ENCODE measurements around the gene GPX6. TPM values are rescaled to one million over a fixed set of nuclear protein-coding genes. Genes with fewer than 3 reads are reported as not detected.
"Not testable (repeated sequence)": the region's sequence is repeated elsewhere in the genome, so short reads cannot be mapped to it uniquely, and the experiment has no call there.

Gene GPX6
- total RNA-seq, 6 experiments from 2014 or later: not detected

GRCh38 chr6:28522594-28523240, 7.1 kb upstream of the GPX6 start:
- TF ChIP-seq CTCF (IDR thresholded peaks at IDR 0.05): no peak
- Mint-ChIP-seq H3K27me3 (ENCODE audit: insufficient read depth) (peaks cover 17% of the 10 kb centered on the region), H3K36me3 (ENCODE audit: low read depth) (no peaks in the 10 kb centered on the region), H3K9me3 (no peaks in the 10 kb centered on the region), H3K4me3 (no peak overlapping the region), H3K4me1 (ENCODE audit: low read depth) (no peaks in the 10 kb centered on the region), H3K27ac (no peak overlapping the region)
- no peak for DNase-seq

- Mint-ChIP-seq H3K4me1 (ENCODE audit: low read depth) (no peaks in the 10 kb centered on the region), H3K27me3 (ENCODE audit: insufficient read depth) (peaks cover 13% of the 10 kb centered on the region; the same call in 1 of the 2 replicates), H3K9me3 (no peaks in the 10 kb centered on the region), H3K27ac (no peak overlapping the region), H3K36me3 (ENCODE audit: low read depth) (no peaks in the 10 kb centered on the region), H3K4me3 (no peak overlapping the region)
- DNase-seq: no peak
- TF ChIP-seq CTCF (IDR thresholded peaks at IDR 0.05): no peak
Observed at GRCh38 chr6:28517964-28518363, 2.4 kb upstream of the GPX6 start.

- H3K27me3 Mint-ChIP-seq (ENCODE audit: insufficient read depth); H3K9me3 Mint-ChIP-seq; H3K27ac Mint-ChIP-seq; DNase-seq; H3K4me1 Mint-ChIP-seq (ENCODE audit: low read depth); H3K36me3 Mint-ChIP-seq (ENCODE audit: low read depth); H3K4me3 Mint-ChIP-seq: not testable (repeated sequence)
Observed at GRCh38 chr6:28512387-28512786, 3.2 kb downstream of the GPX6 start.

GRCh38 chr6:28511628-28512300, 3.8 kb downstream of the GPX6 start:
- peaks cover 6% of the 10 kb centered on the region; the same call in 1 of the 2 replicates for H3K9me3 Mint-ChIP-seq
- peaks cover 4% of the 10 kb centered on the region; the same call in 1 of the 2 replicates for H3K27me3 Mint-ChIP-seq (ENCODE audit: insufficient read depth)
- TF ChIP-seq CTCF (IDR thresholded peaks at IDR 0.05): no peak
- H3K27ac Mint-ChIP-seq: no peak overlapping the region
- H3K36me3 Mint-ChIP-seq (ENCODE audit: low read depth): no peaks in the 10 kb centered on the region
- DNase-seq: no peak
- H3K4me1 Mint-ChIP-seq (ENCODE audit: low read depth): no peaks in the 10 kb centered on the region
- no peak overlapping the region for H3K4me3 Mint-ChIP-seq

- Mint-ChIP-seq H3K27ac (no peak overlapping the region), H3K36me3 (ENCODE audit: low read depth) (no peaks in the 10 kb centered on the region), H3K4me3 (no peak overlapping the region), H3K9me3 (peaks cover 6% of the 10 kb centered on the region; the same call in 1 of the 2 replicates), H3K4me1 (ENCODE audit: low read depth) (no peaks in the 10 kb centered on the region), H3K27me3 (ENCODE audit: insufficient read depth) (peaks cover 2% of the 10 kb centered on the region; the same call in 1 of the 2 replicates)
- DNase-seq: no peak
- TF ChIP-seq CTCF (IDR thresholded peaks at IDR 0.05): no peak
Observed at GRCh38 chr6:28506807-28507475, 8.7 kb downstream of the GPX6 start.

- peaks cover 2% of the 10 kb centered on the region; the same call in 1 of the 2 replicates for H3K27me3 Mint-ChIP-seq (ENCODE audit: insufficient read depth)
- no peak overlapping the region for H3K4me3 Mint-ChIP-seq
- H3K4me1 Mint-ChIP-seq (ENCODE audit: low read depth): no peaks in the 10 kb centered on the region
- DNase-seq: no peak
- TF ChIP-seq CTCF (IDR thresholded peaks at IDR 0.05): no peak
- H3K36me3 Mint-ChIP-seq (ENCODE audit: low read depth): no peaks in the 10 kb centered on the region
- H3K9me3 Mint-ChIP-seq: no peaks in the 10 kb centered on the region
- no peak overlapping the region for H3K27ac Mint-ChIP-seq
Observed at GRCh38 chr6:28505733-28506132, 9.9 kb downstream of the GPX6 start.

GRCh38 chr6:28502709-28503305, 12.8 kb downstream of the GPX6 start:
- H3K27ac Mint-ChIP-seq; H3K4me1 Mint-ChIP-seq (ENCODE audit: low read depth); DNase-seq; H3K27me3 Mint-ChIP-seq (ENCODE audit: insufficient read depth); H3K36me3 Mint-ChIP-seq (ENCODE audit: low read depth); H3K4me3 Mint-ChIP-seq; H3K9me3 Mint-ChIP-seq: not testable (repeated sequence)

- not testable (repeated sequence) for H3K36me3 Mint-ChIP-seq (ENCODE audit: low read depth); H3K9me3 Mint-ChIP-seq; H3K4me1 Mint-ChIP-seq (ENCODE audit: low read depth); DNase-seq; H3K4me3 Mint-ChIP-seq; H3K27me3 Mint-ChIP-seq (ENCODE audit: insufficient read depth); H3K27ac Mint-ChIP-seq
Observed at GRCh38 chr6:28502136-28502535, 13.5 kb downstream of the GPX6 start.
